HG03159 (cell line): ENCODE data around the gene CA5A.

ENCODE experiments used
- ATAC-seq: cut with Tn5 transposase; IDR thresholded peaks from one replicate; pipeline ENCODE4 v1.9.1; 2021; ENCODE audit warnings: mild to moderate bottlenecking, moderate library complexity; ENCODE audit not compliant: unreplicated experiment

CA5A gene

DNA sequence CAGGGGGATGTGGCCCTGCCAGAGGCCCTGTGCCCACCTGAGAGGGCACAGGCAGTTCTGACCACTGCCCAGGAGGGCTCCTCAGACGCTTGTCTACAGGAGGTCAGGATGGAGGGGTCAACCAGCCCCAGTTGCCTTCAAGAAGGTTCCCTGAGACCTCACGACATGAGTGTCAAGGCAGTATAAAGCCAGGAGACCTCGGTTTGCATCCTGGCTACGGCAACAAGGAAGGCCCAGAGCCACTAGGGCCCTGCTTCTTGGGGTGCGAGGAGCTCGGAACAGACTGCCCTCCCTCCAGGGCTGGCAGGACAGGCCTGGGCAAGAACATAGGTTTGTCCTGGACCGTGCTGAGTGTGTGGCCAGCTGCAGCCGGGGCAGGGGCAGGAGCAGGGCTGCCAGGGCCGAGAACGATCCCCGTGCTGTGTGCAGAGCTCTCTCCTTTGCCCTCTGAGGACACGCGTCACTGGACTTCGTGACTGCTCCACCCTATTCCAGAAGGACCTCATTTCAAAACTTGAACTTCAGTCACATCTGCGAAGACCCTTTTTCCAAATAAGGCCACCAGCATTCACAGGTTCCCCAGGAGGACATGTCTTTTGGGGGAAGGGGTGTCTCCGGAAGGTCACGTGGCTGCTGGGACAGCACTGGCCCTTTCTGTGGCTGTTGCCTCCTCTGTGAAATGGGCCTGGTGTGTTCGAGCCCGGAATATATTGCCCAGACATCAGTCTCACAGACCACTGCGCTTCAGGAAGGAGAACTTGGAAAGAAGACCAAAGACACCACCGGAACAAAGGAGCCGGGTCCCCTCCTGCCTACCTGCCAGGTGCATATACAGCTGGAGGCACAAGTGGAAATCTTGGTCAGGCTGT is 94.8 kb downstream of the CA5A start:
- no peak for ATAC-seq

DNA sequence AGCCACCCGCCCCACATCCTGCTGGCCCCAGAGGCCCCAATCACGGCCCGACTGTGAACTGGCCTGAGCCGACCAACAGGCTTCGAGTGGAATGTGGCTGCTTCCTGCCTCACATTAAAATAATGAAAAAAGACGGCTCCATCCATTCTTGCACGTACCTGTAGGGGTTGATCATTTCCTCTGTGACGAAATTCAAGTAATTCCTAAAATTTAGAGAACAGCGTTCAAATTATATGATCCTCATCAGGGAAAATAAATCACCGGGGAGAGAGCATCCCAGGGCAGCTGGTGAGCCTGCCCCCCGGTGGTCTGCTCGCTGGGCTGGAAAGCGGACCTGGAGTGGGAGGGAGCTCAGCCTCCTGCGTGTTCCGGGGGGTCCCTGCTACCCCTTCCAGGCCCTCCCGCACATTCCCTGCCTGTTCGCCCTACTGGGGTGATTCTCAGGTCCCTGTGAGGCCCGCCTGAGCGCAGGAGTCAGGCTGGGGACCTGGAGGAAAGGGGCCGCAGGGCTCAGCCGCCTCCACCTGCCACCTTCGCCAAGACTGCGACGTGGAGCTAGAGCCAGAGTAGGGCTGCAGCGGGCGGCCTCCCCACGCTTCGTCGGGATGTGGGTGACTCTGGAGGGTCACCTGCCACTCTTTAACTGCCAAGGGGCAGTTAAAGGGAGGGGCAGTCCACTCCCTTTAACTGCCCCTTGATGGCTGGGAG is 95.9 kb downstream of the CA5A start:
- ATAC-seq, result no peak

DNA sequence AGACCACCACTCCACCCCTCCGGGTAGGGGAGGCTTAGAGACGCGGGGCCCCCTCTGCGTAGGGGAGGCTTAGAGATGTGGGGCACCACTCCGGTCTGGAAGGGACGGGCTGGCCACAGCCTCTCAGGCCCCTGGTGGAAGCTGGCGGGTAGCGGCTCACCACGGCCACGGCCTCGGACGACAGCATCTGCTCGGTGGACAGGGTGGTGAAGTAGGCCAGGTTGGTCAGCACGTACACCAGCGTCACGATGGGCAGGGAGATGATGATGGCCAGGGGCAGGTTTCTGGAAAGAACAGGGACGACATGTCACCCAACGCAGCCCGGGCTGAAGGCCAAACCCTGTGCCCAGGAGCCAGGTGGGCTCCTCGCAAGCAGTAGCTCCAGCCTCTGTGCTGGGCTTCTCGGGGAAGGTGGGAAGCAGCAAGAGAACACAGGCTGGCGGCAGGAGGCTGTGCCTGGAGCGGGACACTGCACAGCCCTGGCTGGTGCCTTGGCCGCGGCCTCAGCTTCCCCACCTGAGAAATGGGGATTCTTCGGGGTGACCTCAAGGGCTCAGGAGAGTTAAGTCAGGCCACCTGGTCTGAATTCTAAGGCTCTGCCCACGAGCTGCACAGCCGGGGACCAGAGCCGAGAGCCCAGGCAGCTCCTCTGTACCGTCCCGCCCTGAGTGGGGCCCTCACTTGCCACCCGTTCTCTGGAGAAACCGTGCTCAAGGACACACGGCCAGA is 96.6 kb downstream of the CA5A start:
- ATAC-seq, result no peak

DNA sequence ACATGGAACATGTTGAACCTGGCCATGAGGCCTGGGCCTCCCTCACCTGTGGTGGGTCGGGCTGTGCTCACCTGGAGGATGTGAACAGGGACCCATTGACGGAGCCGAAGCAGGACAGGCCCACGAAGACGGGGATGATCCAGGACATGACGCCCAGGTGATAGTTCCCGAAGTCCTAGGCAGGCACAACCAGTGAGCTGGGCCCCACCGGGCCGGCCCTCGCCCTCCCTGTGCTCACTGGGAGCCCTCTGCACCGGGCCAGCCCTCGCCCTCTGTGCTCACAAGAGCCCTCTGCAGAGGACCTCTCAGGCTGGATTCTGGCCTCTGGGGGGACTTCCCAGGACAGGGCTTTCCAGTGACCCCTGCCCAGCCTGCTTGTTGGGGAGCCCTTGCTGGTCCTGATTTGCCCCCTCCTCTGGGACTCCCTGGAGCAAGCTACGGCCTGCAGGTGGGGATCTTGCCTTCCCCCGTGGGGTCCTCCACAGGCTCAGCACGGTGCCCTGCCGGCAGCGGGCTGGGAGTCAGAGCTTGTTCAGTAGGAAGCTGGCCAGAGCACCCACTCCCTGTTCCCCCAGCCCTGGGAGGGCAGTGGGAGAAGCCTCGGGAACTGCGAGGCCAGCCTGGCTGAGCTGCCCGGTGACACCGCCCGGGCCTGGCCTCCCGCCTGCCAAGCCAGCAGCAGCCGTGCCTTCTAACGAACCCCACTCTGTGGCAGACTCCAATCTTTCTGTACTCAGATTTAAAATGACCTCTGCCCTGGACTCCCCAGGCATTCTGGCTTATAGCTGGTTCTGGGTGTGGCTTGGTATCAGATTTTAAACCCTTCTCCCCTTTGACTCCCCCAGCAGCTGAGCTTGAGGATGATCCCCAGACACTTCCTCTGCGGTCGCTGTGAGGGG is 97.4 kb downstream of the CA5A start:
- ATAC-seq, result no peak
